GM06990 (cell line): ENCODE results near the gene CST9L.

Source experiments
- DNase-seq: peaks from one replicate; pipeline ENCODE4 v3.0.0-alpha.2; 2011; ENCODE audit not compliant: insufficient read length; ENCODE audit errors: extremely low read depth
- H3K27me3 ChIP-seq: replicated peaks from 2 replicates; pipeline ENCODE4 v1.6.0; 2011; ENCODE audit warnings: low read length; ENCODE audit not compliant: control insufficient read depth, insufficient read depth
- H3K36me3 ChIP-seq: 2 replicates; pipeline ENCODE4 v1.5.1; 2011; ENCODE audit warnings: low read length; ENCODE audit not compliant: control insufficient read depth, insufficient read depth
- H3K4me3 ChIP-seq: replicated peaks from 2 replicates; pipeline ENCODE4 v1.5.1; 2011; ENCODE audit warnings: low read depth, mild to moderate bottlenecking, control low read depth, low read length
- TF ChIP-seq, protein P1 (sequence below): IDR thresholded peaks from 2 replicates; pipeline ENCODE4 v1.5.1; 2011; ENCODE audit warnings: low read length, control low read depth, mild to moderate bottlenecking, inconsistent platforms; ENCODE audit not compliant: insufficient read depth, poor library complexity, severe bottlenecking

The CST9L gene

GRCh38 chr20:23608251-23608846 lies 40.1 kb upstream of the CST9L start:
- Histone ChIP-seq H3K27me3 (no peaks in the 10 kb centered on the region; the same call in 1 of the 2 replicates), H3K36me3 (no peaks in the 10 kb centered on the region), H3K4me3 (no peak overlapping the region)
- TF ChIP-seq, protein P1, sequence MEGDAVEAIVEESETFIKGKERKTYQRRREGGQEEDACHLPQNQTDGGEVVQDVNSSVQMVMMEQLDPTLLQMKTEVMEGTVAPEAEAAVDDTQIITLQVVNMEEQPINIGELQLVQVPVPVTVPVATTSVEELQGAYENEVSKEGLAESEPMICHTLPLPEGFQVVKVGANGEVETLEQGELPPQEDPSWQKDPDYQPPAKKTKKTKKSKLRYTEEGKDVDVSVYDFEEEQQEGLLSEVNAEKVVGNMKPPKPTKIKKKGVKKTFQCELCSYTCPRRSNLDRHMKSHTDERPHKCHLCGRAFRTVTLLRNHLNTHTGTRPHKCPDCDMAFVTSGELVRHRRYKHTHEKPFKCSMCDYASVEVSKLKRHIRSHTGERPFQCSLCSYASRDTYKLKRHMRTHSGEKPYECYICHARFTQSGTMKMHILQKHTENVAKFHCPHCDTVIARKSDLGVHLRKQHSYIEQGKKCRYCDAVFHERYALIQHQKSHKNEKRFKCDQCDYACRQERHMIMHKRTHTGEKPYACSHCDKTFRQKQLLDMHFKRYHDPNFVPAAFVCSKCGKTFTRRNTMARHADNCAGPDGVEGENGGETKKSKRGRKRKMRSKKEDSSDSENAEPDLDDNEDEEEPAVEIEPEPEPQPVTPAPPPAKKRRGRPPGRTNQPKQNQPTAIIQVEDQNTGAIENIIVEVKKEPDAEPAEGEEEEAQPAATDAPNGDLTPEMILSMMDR = no peak
- DNase-seq = no peak

GRCh38 chr20:23607497-23608245 lies 39.4 kb upstream of the CST9L start:
- DNase-seq = no peak
- no peaks in the 10 kb centered on the region for H3K36me3 ChIP-seq
- TF ChIP-seq, protein P1 = no peak
- no peak overlapping the region for H3K4me3 ChIP-seq
- H3K27me3 ChIP-seq = no peaks in the 10 kb centered on the region; the same call in 1 of the 2 replicates

GRCh38 chr20:23606652-23607049 lies 38.4 kb upstream of the CST9L start:
- TF ChIP-seq, protein P1 = peak; percentile 94
- Histone ChIP-seq H3K4me3 (no peak overlapping the region), H3K36me3 (no peaks in the 10 kb centered on the region), H3K27me3 (no peaks in the 10 kb centered on the region; the same call in 1 of the 2 replicates)
- peak; percentile 59 for DNase-seq

DNA sequence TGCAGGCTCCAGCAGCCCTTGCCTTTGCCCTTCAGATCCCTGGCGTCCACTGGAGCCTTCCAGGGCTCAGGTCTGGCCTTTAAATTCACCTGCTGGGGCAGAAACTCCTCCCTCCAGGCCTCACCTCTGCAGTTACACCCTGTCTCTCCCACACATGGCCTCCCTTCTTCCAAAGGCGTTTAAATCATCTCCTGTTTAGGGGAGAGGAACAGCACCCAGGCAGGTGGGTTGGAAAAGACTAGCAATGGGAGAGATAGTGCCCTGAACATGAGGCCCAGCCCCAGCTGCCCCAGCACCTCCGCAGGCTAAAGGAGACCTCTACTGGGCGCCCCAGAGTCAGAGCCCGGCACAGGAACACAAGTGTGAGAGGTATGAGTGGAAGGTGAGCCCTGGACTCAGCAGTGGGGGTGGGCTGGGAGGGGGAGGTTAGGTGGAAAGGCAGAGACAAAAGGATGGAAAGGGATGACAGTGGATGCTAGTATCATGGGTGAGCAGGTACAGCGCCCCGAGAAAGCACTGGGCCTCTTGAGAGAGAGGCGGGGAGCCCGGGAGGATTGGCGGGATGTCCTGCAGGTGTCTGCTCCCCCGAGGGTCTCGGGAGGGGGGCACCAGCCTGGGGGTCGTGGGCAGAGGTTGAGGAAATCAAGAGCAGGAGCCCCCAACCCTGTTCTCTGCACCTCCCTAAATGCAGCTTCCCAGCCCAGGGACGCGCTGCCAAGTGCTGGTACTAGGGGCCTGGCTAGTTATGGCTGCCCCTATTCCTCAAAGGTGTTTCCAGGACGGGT lies 37.8 kb upstream of the CST9L start, which contains the start of gene CST9:
Gene CST9, minus strand, starts transcription at position 51 of the 785 bp plus-strand sequence. CDS start 53 bp downstream, outside the sequence.
- Histone ChIP-seq H3K27me3 (no peaks in the 10 kb centered on the region; the same call in 1 of the 2 replicates), H3K36me3 (no peaks in the 10 kb centered on the region), H3K4me3 (no peak within 1 kb of the TSS)
- no peak for DNase-seq
- TF ChIP-seq, protein P1 = no peak

DNA sequence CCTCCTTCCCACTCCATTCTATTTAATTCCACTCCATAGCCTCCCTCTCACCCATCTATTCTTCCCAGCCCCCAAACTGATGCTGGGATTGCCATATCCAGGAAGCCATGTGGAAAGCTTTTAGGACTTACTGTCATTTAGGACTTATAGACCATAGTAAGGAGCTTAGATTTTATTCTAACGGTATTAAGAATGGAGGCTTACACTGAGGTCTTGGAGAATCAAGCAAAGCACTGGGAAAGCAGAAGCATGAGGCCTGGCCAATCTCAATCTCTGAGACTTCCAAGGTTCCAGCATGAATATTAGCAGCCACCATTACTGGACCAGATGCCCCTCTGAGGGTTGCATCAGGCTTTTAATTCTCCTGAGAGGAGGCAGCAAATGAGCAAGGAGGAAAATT lies 36.0 kb upstream of the CST9L start:
- no peak for DNase-seq
- Histone ChIP-seq H3K4me3 (no peak overlapping the region), H3K27me3 (no peaks in the 10 kb centered on the region; the same call in 1 of the 2 replicates), H3K36me3 (no peaks in the 10 kb centered on the region)
- TF ChIP-seq, protein P1 = no peak
